Activated T-cell treated with anti-CD3 and anti-CD28 coated beads for 4 hours (primary cell): ENCODE data around the gene PPP1R37.

Experiments
- DNase-seq: peaks from one replicate; pipeline ENCODE4 v3.0.0-alpha.2; 2020

Gene PPP1R37

GRCh38 chr19:45071969-45072790 lies 20.8 kb upstream of the PPP1R37 start:
- no peak for DNase-seq

GRCh38 chr19:45074744-45075300 lies 18.2 kb upstream of the PPP1R37 start:
- DNase-seq = no peak

GRCh38 chr19:45075301-45076028 lies 17.5 kb upstream of the PPP1R37 start:
- no peak for DNase-seq

- DNase-seq = peak; percentile 71
Observed at GRCh38 chr19:45076029-45076850, 16.7 kb upstream of the PPP1R37 start, which contains the start of gene ZNF296. ZNF296 (minus strand) TSS chr19:45076478; CDS start chr19:45076373, 105 bp downstream.

GRCh38 chr19:45076851-45077730 lies 15.9 kb upstream of the PPP1R37 start:
- no peak for DNase-seq

- DNase-seq = peak; percentile 7
Observed at GRCh38 chr19:45078390-45079062, 14.5 kb upstream of the PPP1R37 start.

GRCh38 chr19:45079063-45079910 lies 13.7 kb upstream of the PPP1R37 start, which contains the start of gene GEMIN7:
GEMIN7 (plus strand) TSS chr19:45079260; CDS start chr19:45090115, 10,855 bp downstream.
- peak; percentile 64 for DNase-seq

- DNase-seq = no peak
Observed at GRCh38 chr19:45079911-45080370, 13.0 kb upstream of the PPP1R37 start.

- no peak for DNase-seq
Observed at GRCh38 chr19:45082170-45082569, 10.8 kb upstream of the PPP1R37 start.

- no peak for DNase-seq
Observed at GRCh38 chr19:45086480-45086879, 6.5 kb upstream of the PPP1R37 start.

GRCh38 chr19:45087531-45087930 lies 5.4 kb upstream of the PPP1R37 start:
- peak; percentile 14 for DNase-seq

GRCh38 chr19:45090034-45090433 lies 2.9 kb upstream of the PPP1R37 start:
- DNase-seq = no peak

- no peak for DNase-seq
Observed at GRCh38 chr19:45090606-45091005, 2.4 kb upstream of the PPP1R37 start.

- peak; percentile 98 for DNase-seq
Observed at GRCh38 chr19:45091031-45091923, 1.7 kb upstream of the PPP1R37 start.

- DNase-seq = no peak
Observed at GRCh38 chr19:45094137-45094536, 1.2 kb downstream of the PPP1R37 start.

- no peak for DNase-seq
Observed at GRCh38 chr19:45094707-45095106, 1.7 kb downstream of the PPP1R37 start.

- no peak for DNase-seq
Observed at GRCh38 chr19:45095496-45096413, 2.8 kb downstream of the PPP1R37 start.

- no peak for DNase-seq
Observed at GRCh38 chr19:45096700-45097099, 3.7 kb downstream of the PPP1R37 start.
